Measurements from ENCODE around the gene ACOT11.

ACOT11 gene

GRCh38 chr1:54611621-54612020 is 63.6 kb downstream of the ACOT11 start:
- in situ Hi-C loops (cut with HindIII; ENCODE audit: low pct_ligation_motif_present, low sequenced_read_pairs) = no loop called here

GRCh38 chr1:54614024-54614423 is 66.0 kb downstream of the ACOT11 start:
- Histone ChIP-seq H3K27me3 (replicated peaks) (peaks cover 5% of the 10 kb centered on the region), H3K36me3 (replicated peaks) (no peaks in the 10 kb centered on the region), H3K27ac (no peak overlapping the region), H3K4me3 (ENCODE audit: low read depth, low read length) (no peak overlapping the region)
- no peak for DNase-seq
- in situ Hi-C loops (cut with HindIII; ENCODE audit: low pct_ligation_motif_present, low sequenced_read_pairs) = no loop called here
- TF ChIP-seq CTCF (IDR thresholded peaks at IDR 0.05; ENCODE audit: low read depth, low read length, missing control alignments) = no peak

More at GRCh38 chr1:54611621-54612020, 63.6 kb downstream of the ACOT11 start:
- Histone ChIP-seq H3K27ac (no peak overlapping the region), H3K27me3 (replicated peaks) (no peaks in the 10 kb centered on the region), H3K36me3 (replicated peaks) (no peaks in the 10 kb centered on the region), H3K4me3 (ENCODE audit: low read depth, low read length) (no peak overlapping the region)
- DNase-seq = no peak
- no peak for TF ChIP-seq CTCF (IDR thresholded peaks at IDR 0.05; ENCODE audit: low read depth, low read length, missing control alignments)

GRCh38 chr1:54614563-54614962 is 66.5 kb downstream of the ACOT11 start:
- Histone ChIP-seq H3K27me3 (replicated peaks) (peaks cover 5% of the 10 kb centered on the region), H3K27ac (no peak overlapping the region), H3K36me3 (replicated peaks) (no peaks in the 10 kb centered on the region), H3K4me3 (ENCODE audit: low read depth, low read length) (no peak overlapping the region)
- no peak for DNase-seq
- TF ChIP-seq CTCF (IDR thresholded peaks at IDR 0.05; ENCODE audit: low read depth, low read length, missing control alignments) = no peak
- in situ Hi-C loops (cut with HindIII; ENCODE audit: low pct_ligation_motif_present, low sequenced_read_pairs) = no loop called here

GRCh38 chr1:54615531-54616279 is 67.7 kb downstream of the ACOT11 start:
- in situ Hi-C loops (cut with HindIII; ENCODE audit: low pct_ligation_motif_present, low sequenced_read_pairs) = no loop called here
- no peak for DNase-seq
- Histone ChIP-seq H3K27ac (no peak overlapping the region), H3K36me3 (replicated peaks) (no peaks in the 10 kb centered on the region), H3K4me3 (ENCODE audit: low read depth, low read length) (no peak overlapping the region), H3K27me3 (replicated peaks) (peaks cover 5% of the 10 kb centered on the region)
- TF ChIP-seq CTCF (IDR thresholded peaks at IDR 0.05; ENCODE audit: low read depth, low read length, missing control alignments) = no peak

- in situ Hi-C loops (cut with HindIII; ENCODE audit: low pct_ligation_motif_present, low sequenced_read_pairs) = no loop called here
- no peaks in the 10 kb centered on the region for H3K36me3 ChIP-seq (replicated peaks)
- TF ChIP-seq CTCF (IDR thresholded peaks at IDR 0.05; ENCODE audit: low read depth, low read length, missing control alignments) = no peak
- H3K27ac ChIP-seq = no peak overlapping the region
- DNase-seq = no peak
- no peak overlapping the region for H3K4me3 ChIP-seq (ENCODE audit: low read depth, low read length)
- peaks cover 5% of the 10 kb centered on the region for H3K27me3 ChIP-seq (replicated peaks)
Measured at GRCh38 chr1:54619749-54620148, 71.7 kb downstream of the ACOT11 start.
